Measurements from ENCODE around the gene QSOX1.

QSOX1 gene

GRCh38 chr1:180195401-180195800 lies 40.7 kb downstream of the QSOX1 start:
- Histone ChIP-seq H2AFZ (ENCODE audit: low read depth) (no peak overlapping the region), H3K79me2 (ENCODE audit: insufficient read depth, low read depth) (no peaks in the 10 kb centered on the region), H3K27ac (no peak overlapping the region), H3K4me3 (IDR thresholded peaks at IDR 0.05; ENCODE audit: insufficient read depth, low read depth, low read length) (no peak overlapping the region), H3K9ac (no peak overlapping the region), H4K20me1 (ENCODE audit: insufficient read depth) (no peaks in the 10 kb centered on the region), H3K27me3 (ENCODE audit: insufficient read depth, low read depth) (no peaks in the 10 kb centered on the region), H3K4me1 (ENCODE audit: low read depth, poor library complexity, severe bottlenecking) (no peaks in the 10 kb centered on the region), H3K4me2 (no peak overlapping the region), H3K36me3 (ENCODE audit: insufficient read depth) (no peaks in the 10 kb centered on the region)
- no peak for TF ChIP-seq CTCF (conservative IDR thresholded peaks at IDR 0.05; ENCODE audit: low read depth, low read length)

- no peaks in the 10 kb centered on the region for H3K4me1 ChIP-seq (ENCODE audit: low read depth, poor library complexity, severe bottlenecking)
- no peak overlapping the region for H3K27ac ChIP-seq
- H3K4me3 ChIP-seq (IDR thresholded peaks at IDR 0.05; ENCODE audit: insufficient read depth, low read depth, low read length): no peak overlapping the region
- no peaks in the 10 kb centered on the region for H3K79me2 ChIP-seq (ENCODE audit: insufficient read depth, low read depth)
- H2AFZ ChIP-seq (ENCODE audit: low read depth): no peak overlapping the region
- TF ChIP-seq CTCF (conservative IDR thresholded peaks at IDR 0.05; ENCODE audit: low read depth, low read length): no peak
- H4K20me1 ChIP-seq (ENCODE audit: insufficient read depth): no peaks in the 10 kb centered on the region
- no peaks in the 10 kb centered on the region for H3K27me3 ChIP-seq (ENCODE audit: insufficient read depth, low read depth)
- H3K4me2 ChIP-seq: no peak overlapping the region
- H3K9ac ChIP-seq: no peak overlapping the region
- no peaks in the 10 kb centered on the region for H3K36me3 ChIP-seq (ENCODE audit: insufficient read depth)
Measured at GRCh38 chr1:180195916-180196315, 41.2 kb downstream of the QSOX1 start.

GRCh38 chr1:180196436-180197003 lies 41.9 kb downstream of the QSOX1 start:
- H3K4me3 ChIP-seq (IDR thresholded peaks at IDR 0.05; ENCODE audit: insufficient read depth, low read depth, low read length): no peak overlapping the region
- no peaks in the 10 kb centered on the region for H3K27me3 ChIP-seq (ENCODE audit: insufficient read depth, low read depth)
- H3K4me1 ChIP-seq (ENCODE audit: low read depth, poor library complexity, severe bottlenecking): no peaks in the 10 kb centered on the region
- no peaks in the 10 kb centered on the region for H3K79me2 ChIP-seq (ENCODE audit: insufficient read depth, low read depth)
- no peaks in the 10 kb centered on the region for H4K20me1 ChIP-seq (ENCODE audit: insufficient read depth)
- no peaks in the 10 kb centered on the region for H3K36me3 ChIP-seq (ENCODE audit: insufficient read depth)
- H3K4me2 ChIP-seq: no peak overlapping the region
- no peak overlapping the region for H3K27ac ChIP-seq
- H3K9ac ChIP-seq: no peak overlapping the region
- H2AFZ ChIP-seq (ENCODE audit: low read depth): no peak overlapping the region
- TF ChIP-seq CTCF (conservative IDR thresholded peaks at IDR 0.05; ENCODE audit: low read depth, low read length): no peak

GRCh38 chr1:180197231-180197630 lies 42.6 kb downstream of the QSOX1 start:
- Histone ChIP-seq H3K36me3 (ENCODE audit: insufficient read depth) (no peaks in the 10 kb centered on the region), H3K79me2 (ENCODE audit: insufficient read depth, low read depth) (no peaks in the 10 kb centered on the region), H3K9ac (no peak overlapping the region), H3K4me3 (IDR thresholded peaks at IDR 0.05; ENCODE audit: insufficient read depth, low read depth, low read length) (no peak overlapping the region), H4K20me1 (ENCODE audit: insufficient read depth) (no peaks in the 10 kb centered on the region), H3K27me3 (ENCODE audit: insufficient read depth, low read depth) (no peaks in the 10 kb centered on the region), H3K27ac (no peak overlapping the region), H3K4me1 (ENCODE audit: low read depth, poor library complexity, severe bottlenecking) (no peaks in the 10 kb centered on the region), H2AFZ (ENCODE audit: low read depth) (no peak overlapping the region), H3K4me2 (no peak overlapping the region)
- no peak for TF ChIP-seq CTCF (conservative IDR thresholded peaks at IDR 0.05; ENCODE audit: low read depth, low read length)

Data from KMS-11 (cell line).